HG03460 (cell line): ENCODE measurements around the gene NUDT16L1.
"Not testable (repeated sequence)": the region's sequence is repeated elsewhere in the genome, so short reads cannot be mapped to it uniquely, and the experiment has no call there.

Source experiments
- ATAC-seq: cut with Tn5 transposase; IDR thresholded peaks from one replicate; pipeline ENCODE4 v1.9.1; 2021; ENCODE audit not compliant: unreplicated experiment

Gene NUDT16L1

GRCh38 chr16:4693296-4693955, at the start of gene NUDT16L1:
TSS of gene NUDT16L1 (plus strand) at chr16:4693562. CDS start at chr16:4693727, 165 bp downstream.
- ATAC-seq = peak; percentile 94

DNA sequence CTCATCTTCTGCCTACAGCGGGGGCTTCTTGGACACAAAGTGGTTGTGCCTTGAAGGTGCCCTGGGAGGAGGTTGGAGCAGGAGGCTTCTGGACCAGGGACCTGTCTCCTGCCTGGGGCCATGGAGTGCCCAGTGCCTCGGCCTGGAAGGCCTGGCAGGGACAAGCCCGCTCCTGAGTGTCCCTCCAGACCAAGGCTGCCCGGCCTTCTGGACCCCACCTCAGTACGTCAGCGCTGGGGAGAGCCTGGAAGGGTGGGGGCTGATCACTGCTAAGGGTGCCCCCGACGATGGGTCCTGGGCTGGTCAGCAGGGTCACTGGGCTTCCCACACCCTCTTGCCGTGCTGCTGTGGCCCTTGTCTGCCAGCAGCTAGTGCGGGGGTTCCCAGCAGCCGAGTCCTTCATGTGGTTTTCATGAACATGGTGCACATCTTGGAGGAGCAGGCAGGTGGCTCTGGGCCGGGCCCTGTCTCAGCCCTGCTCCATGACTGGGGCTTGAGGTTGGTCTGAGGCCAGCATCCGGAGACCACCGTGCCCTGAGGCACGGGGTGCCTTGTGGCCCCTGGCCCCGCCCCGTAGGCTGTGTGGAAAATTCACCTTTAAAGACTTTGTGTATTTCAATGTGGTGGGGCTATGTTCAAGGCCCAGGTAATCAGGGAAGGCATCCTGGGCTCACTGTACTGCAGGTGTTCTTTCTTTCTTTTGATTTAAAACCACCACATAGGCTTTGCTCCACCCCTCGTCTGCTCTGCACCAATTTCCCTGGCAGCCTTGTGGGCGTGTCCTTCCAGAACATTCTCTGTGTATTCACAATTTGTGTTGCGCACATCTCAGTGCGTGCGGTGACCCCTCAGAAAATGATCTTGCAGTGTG, 46.4 kb upstream of the NUDT16L1 start:
- ATAC-seq = no peak

- no peak for ATAC-seq
Observed at GRCh38 chr16:4647644-4647980, 45.8 kb upstream of the NUDT16L1 start.

DNA sequence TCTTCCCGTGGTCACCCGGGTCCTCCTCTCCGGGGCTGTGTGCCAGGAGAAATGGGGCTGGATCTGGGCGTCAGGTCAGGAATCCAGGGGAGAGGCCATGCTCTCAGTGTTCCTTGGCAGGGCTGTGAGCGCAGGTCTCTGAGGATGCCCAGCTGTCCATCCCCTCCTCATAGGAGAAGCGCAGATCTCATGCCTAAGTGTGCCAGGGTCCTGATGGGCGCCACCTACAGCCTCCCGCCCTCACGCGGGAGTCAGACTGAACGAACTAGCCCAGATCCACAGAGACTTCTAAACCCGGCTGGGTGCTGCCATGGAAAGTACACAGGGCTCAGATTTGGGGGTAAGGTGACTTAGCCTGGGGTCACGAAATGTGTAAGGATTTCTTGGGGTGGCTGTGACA, 44.4 kb upstream of the NUDT16L1 start:
- ATAC-seq = no peak

DNA sequence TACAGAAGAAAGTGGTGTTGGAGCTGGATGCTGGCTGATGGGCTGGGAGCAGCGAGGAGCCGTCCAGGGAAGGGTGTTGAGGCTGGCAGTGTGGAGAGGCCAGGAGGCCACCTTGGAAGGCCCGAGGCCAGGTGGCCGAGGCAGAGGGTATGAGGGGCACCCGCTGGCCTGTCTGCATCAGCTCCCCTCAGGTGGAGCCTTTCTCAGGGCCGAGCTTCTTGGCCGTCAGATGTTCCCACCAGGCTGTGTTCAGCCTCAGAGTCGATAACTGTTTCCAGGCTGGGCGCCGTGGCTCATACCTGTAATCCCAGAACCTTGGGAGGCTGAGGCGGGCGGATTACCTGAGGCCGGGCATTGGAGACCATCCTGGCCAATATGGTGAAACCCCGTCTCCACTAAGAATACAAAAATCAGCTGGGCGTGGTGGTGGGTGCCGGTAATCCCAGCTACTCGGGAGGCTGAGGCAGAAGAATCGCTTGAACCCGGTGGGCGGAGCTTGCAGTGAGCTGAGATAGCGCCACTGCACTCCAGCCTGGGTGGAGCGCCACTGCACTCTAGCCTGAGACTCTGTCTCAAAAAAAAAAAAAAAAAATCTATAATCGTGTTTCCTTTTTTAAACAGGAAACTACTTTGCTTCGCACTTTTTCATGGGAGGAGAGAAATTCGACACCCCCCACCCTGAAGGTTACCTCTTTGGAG, 43.5 kb upstream of the NUDT16L1 start:
- no peak for ATAC-seq

DNA sequence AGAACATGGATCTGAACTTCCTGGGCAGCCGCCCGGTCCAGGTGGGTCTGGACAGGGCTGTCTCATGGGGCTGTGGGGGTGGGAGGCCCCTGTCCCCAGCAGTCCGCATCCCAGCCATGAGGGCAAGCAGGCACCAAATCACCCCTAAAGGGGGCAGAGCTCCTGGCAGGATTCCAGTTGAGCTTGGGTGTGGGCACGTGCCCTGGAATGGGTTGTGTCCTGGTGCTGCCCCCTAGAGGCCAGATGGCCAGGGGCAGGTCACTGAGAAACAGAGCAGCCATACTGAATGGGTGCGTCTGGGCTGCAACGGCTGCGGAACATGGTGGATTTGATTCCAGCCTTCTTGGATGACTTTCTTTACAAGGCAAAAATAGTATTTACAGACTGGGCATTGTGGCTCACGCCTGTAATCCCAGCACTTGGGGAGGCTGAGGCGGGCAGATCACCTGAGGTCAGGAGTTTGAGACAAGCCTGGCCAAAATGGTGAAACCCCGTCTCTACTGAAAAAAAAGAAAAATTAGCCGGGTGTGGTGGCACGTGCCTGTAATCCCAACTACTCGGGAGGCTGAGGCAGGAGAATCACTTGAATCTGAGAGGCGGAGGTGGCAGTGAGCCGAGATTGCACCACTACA, 42.8 kb upstream of the NUDT16L1 start:
- not testable (repeated sequence) for ATAC-seq

GRCh38 chr16:4651827-4652226, 41.5 kb upstream of the NUDT16L1 start:
- ATAC-seq = no peak

GRCh38 chr16:4652561-4652960, 40.8 kb upstream of the NUDT16L1 start:
- ATAC-seq = peak; percentile 7

DNA sequence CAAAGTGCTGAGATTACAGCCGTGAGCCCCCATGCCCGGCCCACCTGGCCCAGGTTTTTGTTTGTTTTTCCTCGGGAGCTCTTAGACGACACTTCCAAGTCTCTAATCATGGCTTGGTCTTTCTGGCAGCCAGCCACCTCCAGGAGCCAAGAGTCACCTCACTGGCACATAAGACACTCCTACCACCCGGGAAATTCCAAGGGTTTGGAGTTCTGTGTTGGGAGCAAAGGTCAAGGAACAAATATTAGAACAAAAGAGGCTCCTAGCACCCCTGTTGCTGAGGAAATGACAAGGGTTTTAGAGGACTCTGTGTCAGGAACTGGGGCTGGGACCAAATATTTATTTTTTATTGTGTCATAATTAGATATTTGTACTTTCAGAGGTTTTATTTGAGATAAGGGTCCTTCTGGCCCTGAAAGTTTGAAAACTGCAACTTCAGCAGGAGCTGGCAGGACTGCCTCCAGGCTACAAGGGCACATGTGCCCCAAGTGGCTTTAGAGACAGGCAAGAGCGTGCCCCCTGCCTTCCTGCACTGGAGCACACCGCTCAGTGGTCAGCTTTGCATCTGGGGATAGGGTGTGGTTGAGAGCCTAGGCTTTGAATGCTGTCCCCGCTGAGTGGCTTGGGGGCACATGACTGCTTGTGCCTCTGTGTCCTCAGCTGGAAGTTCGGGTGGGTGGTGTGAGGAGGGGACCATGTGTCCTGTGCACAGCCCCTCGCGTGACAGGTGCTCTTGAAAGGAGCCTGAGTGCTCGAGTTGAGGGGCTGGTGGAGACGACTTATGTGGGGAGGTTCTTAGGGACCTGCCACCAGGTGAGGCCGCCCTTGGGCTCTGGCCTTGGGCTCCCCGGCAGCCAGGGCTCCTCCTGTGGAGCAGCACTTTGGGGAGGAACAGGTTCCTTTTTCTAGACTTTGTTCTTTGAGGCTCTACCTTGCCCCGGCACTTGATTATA, 39.1 kb upstream of the NUDT16L1 start:
- no peak for ATAC-seq

DNA sequence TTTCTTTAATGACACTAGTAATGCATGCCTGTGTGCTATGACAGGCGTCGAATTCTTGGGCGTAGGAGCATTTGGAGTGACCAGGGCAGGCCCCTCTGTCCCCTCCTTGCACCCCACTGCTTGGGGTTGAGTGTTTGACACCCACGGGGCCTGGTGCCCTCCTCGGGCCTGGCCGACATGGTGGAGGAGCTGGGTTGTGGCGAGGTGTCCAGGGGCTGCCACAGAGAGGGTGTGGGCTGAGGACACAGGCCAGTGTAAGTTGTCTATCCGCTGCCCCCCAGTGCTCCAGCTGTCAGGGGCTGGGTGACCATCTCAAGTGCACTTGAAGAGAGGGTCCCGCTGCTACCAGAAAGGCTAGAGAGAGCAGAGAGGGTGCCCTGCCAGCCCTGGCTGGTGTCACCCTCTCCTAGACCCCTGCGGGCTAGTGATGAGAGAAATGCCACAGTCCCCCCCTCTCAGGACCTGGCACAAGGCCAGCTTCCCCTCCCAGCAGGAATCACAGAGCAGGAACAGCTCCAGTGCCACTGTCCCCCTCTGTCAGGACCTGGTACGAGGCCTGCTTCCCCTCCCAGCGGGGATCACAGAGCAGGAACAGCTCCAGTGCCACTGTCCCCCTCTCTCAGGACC, 38.3 kb upstream of the NUDT16L1 start:
- no peak for ATAC-seq

DNA sequence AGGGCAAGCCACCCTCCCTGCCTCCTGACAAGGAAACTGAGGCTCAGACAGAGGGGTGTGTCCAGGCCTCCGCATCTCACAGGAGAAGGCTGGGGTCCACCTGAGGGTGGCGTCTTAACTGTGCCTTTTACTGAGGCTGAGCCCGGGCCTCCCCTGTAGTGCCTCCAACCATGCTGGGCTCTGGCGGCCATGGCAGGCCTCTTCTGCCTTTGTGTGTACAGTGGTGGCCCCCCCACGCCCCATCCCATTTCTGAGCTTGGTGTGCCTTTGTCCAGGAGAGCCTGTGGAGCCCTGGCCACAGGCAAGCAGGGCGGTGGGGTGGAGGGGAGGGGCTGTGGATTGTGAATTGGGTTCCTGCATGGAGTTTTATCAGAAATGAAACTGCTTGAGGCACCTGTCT, 37.6 kb upstream of the NUDT16L1 start:
- ATAC-seq = no peak

DNA sequence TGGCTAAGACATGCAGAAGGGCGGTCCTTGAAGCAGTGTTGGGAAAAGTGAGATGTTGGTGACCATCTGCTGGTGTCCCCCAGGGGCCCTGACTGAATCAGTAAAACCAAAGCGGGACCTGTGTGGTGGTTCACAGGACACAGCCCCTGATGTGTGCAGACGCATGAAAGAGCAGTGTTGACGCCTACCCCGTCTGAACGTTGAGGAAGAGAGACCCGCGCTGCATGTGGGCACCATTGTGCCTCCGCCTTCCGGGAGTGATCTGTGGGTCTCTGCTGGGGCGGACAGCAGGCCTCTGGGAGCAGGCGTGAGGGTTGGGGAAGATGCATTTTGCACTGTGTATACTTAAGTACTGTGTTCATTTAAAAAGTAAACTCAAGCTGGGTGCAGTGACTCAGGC, 37.1 kb upstream of the NUDT16L1 start:
- no peak for ATAC-seq

DNA sequence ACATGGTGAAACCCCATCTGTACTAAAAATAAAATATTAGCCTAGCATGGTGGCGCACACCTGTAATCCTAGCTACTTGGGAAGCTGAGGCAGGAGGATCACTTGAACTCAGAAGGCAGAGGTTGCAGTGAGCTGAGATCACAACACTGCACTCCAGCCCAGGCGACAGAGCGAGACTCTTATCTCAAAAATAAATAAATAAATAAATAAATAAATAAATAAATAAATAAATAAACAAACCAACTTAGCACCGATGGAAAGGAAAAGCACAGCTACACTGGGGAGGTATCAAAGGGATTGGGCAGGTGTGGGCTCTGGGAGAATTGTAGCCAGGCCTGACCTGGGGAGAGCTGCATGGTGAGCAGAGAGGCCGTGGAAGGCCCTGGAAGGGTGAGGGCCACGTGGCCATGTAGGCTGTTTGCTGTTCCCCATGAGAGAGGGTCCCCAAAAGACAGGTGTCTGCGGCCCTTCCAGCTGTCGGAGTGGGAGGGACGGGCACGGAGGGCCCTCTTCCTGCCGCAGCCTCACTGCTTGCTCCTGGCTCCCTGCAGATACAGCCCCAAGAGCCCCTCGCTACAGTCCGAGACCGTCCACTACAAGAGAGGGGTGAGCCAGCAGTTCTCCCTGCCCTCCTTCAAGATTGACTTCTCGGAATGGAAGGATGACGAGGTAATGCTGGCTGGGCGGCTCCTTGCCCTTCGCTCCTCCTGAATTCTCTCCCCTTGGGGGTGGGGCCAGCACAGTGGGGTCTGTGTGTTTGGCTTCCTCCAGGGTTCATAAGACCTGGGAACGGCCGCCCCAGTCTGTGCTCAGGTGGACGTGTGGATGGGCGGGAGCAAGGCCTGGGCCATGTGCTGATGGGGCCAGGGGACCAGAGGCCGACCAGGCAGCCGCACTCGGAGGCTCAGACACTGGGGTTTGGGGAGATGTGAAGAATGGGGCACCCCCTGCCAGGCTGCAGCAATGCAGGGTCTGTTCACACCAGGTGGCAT, 36.4 kb upstream of the NUDT16L1 start:
- no peak for ATAC-seq

DNA sequence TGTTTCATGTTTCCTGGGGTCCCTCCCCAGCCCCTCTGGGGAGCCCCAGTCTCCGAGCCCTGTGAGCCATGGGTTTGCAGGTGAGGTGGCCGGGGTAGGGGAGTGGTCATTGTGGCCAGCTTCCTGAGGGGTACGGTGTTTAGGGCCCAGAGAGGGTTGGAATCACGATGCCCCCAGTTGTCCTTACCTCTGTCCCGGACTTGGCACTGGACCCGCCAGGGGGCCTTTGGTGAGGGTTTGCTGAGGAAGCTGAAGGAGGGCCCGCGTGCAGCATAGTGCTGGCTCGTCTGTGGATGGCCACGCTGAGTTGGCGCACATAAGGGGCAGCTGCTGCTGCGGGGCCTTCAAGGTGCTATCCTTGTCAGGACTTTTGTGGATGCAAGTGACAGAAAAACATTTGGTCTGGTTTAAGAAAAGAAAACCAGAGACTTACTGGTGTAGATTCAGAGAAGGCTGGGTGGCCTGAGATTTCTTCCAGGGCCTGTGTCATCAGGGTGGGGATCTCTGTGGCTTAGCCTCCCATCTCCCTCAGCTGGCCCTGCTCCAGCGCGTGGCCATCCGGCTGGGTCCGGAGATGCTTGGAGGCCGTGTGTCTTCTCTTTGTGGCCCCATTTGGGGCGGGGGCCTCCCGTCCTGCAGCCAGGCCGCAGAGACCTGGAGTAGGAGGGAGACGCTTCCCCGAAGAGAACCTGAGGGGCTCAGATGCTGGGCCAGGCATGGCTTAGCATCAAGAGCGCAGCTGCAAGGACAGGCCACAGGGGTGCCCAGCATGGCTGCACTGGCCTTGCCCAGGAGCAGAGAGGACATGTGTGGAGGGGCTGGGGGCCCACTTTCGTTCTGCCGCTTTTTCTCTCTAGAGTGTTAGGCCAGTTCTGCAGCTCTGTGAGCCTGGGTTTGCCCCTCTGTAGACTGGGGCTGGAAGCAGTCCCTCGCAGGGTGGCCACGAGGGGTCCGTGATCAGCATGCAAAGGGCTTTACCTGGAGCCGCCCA, 33.7 kb upstream of the NUDT16L1 start:
- ATAC-seq = no peak

- no peak for ATAC-seq
Observed at GRCh38 chr16:4660454-4661007, 32.8 kb upstream of the NUDT16L1 start.

- no peak for ATAC-seq
Observed at GRCh38 chr16:4661661-4662060, 31.7 kb upstream of the NUDT16L1 start.

DNA sequence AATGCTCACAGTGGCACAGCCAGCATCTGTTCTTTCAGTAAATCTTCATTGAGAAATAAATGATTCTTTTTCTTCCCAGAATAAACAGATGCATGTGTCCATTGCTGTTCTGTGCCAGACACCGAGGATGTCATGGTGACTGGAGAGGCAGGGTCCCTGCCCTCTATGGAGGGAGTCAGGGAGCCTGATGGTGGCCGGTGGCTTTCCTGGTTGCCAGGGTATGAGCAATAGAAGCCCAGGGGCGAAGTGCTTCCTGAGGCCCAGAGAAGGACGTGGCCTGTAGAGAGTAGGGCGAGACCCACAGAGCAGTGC, 29.9 kb upstream of the NUDT16L1 start:
- ATAC-seq = no peak
